Heart left ventricle (tissue), 16 donors: ENCODE results near the gene EYS. TPM values are rescaled to one million over a fixed set of nuclear protein-coding genes. Genes with fewer than 3 reads are reported as not detected.

Experiments used
- ATAC-seq, 4 donors: fragments of 200-7000 bp; cut with Tn5 transposase; one replicate each; pipeline ENCODE4 v1.9.1; 2020 to 2022; ENCODE audit warnings: moderate library complexity in 4 of 4, mild to moderate bottlenecking in 3 of 4, moderate number of reproducible peaks in 1 of 4
- DNase-seq, 5 donors: peaks; one replicate each; pipeline ENCODE4 v3.0.0-alpha.2; 2020
- H3K27ac ChIP-seq, 12 donors: fragments of 200-600 bp; sonication (generic) in 4 of 12; one replicate each; pipeline versions ENCODE4 v1.5.0 to v1.8.0; 2016 to 2022; ENCODE audit warnings: mild to moderate bottlenecking in 2 of 12
- H3K27me3 ChIP-seq, 9 donors: fragments of 200-600 bp; sonication (generic) in 2 of 9; one replicate each; pipeline versions ENCODE4 v1.5.1 to v1.8.0; 2016 to 2022; ENCODE audit warnings: mild to moderate bottlenecking in 3 of 9
- H3K36me3 ChIP-seq, 9 donors: fragments of 200-600 bp; sonication (generic) in 2 of 9; one replicate each; pipeline versions ENCODE4 v1.5.0 to v1.8.0; 2018 to 2022; ENCODE audit warnings: mild to moderate bottlenecking in 2 of 9
- H3K4me1 ChIP-seq, 12 donors: fragments of 200-600 bp; sonication (generic) in 4 of 12; one replicate each; pipeline versions ENCODE4 v1.5.0 to v1.8.0; 2016 to 2022; ENCODE audit warnings: mild to moderate bottlenecking in 3 of 12
- H3K4me3 ChIP-seq, 12 donors: fragments of 200-600 bp; sonication (generic) in 4 of 12; one replicate each; pipeline versions ENCODE4 v1.5.0 to v1.8.0; 2017 to 2022; ENCODE audit warnings: mild to moderate bottlenecking in 9 of 12, moderate library complexity in 4 of 12
- H3K9me3 ChIP-seq, 12 donors: fragments of 200-600 bp; sonication (generic) in 4 of 12; one replicate each; pipeline versions ENCODE4 v1.5.0 to v1.8.0; 2016 to 2022; ENCODE audit warnings: mild to moderate bottlenecking in 1 of 12
- CTCF ChIP-seq, 12 donors: fragments of 200-600 bp; sonication (generic) in 4 of 12; IDR thresholded peaks; one replicate each; pipeline versions ENCODE4 v1.5.0 to v1.8.0; 2018 to 2022; ENCODE audit warnings: antibody characterized with exemption in 12 of 12, mild to moderate bottlenecking in 5 of 12
- POLR2A ChIP-seq, 2 donors: fragments of 450-650 bp; IDR thresholded peaks; one replicate each; pipeline ENCODE4 v1.6.1; 2017; ENCODE audit warnings: antibody characterized with exemption in 2 of 2, mild to moderate bottlenecking in 2 of 2, moderate library complexity in 2 of 2
- WGBS, 4 donors: extraction: QIAGEN DNeasy Blood & Tissue Kit in 2 of 4; methylation state at CpG; one replicate each; pipeline versions ENCODE4 v1.1.5 to v1.1.7; 2013 to 2018; 5-methylcytosine and 5-hydroxymethylcytosine counted together
- intact Hi-C, 10 donors: fragments of 100-400 bp; cut with DNase I; formaldehyde crosslinking; loops; one replicate each; pipeline versions ENCODE4 v1.11.1 to v1.14.2; 2022
- polyA plus RNA-seq, 2 donors: library from polyadenylated mRNA; stranded (reverse); fragments of 200-250 nt; gene quantifications; one replicate each; pipeline ENCODE4 v1.2.3, GENCODE V29; 2013
- total RNA-seq, 9 donors: library from RNA; depleted of rRNA in 2 of 9; stranded (reverse); fragments of >200 nt in 2 of 9; fragmentation: NEBNext Ultra II Directional in 3 of 9; extraction: Animal tissue kit (Norgen Biotek cat#: 25700) in 3 of 9; gene quantifications; one replicate each; pipeline versions ENCODE4 v1.1.0 to v1.2.4, GENCODE V29; 2016 to 2023
- donor health status: ischemic (EF 13 %, LVEDD 7.1; RV severe dilation, severe dysfunction).
- donor health status: healthy with polysubstance abuse.
- donor health status: DM: no; HTN: yes; CAD: no.
- donor health status: DM: no; HTN: no; CAD: no.
- donor health status: ischemic (EF 25% LVEDD 6.9; RV normal size, moderate dysfunction).
- donor health status: ischemic (EF 25% LVEDD 5.7; RV mildly dilated, moderate dysfunction).
- donor health status: healthy.
- donor health status: DM: yes; HTN: yes; CAD: no.
- donor health status: ischemic (EF 35%, LVEDD 5.7; RV mildly dilated, moderate dysfunction).
- donor health status: nonischemic (EF 11% LVEDD 7.7; RV severe dilation, severe dysfunction).
- donor health status: DM: yes; HTN: yes; CAD: no.
- donor health status: PGD.
- donor health status: ischemic (EF 29% LVEDD 5.4; RV normal size, mild dysfunction).
- donor health status: nonischemic (EF 23%, LVEDD 6.1; RV moderate dilation, normal function).

Gene EYS
- total and polyA plus RNA-seq, 11 donors, result 0.07 to 0.27 (median 0.08) TPM; not detected in 8

DNA sequence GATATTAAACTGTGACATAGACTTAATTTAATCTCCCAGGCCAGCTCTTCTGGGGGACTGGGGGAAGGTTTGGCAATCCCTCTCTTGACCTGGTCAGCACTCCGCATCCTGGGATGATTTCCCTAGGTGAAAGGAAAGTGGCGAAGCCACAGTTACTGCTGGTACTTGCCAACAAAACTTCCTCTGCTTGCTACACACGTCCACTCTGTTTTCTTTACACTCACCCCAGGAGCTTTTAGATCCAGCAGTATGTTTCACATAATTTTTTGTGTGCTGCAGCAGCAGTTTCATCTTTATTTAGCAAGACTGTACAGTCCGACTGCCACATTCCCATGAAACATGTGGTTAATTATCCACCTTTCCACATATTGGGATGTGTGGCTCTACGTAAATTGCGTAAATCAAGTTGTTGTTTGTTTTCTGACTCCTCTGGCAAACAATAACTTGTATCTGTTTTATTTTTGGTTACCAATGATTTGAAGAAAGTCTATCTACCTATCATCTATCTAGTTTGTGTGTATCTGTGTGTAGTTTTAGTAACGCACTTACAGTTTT is 1787.4 kb downstream of the EYS start:
- TF ChIP-seq CTCF (IDR thresholded peaks at IDR 0.05) (no peak), POLR2A (IDR thresholded peaks at IDR 0.05) (no peak)
- H3K27me3 ChIP-seq, result no peaks in the 10 kb centered on the region
- no peak overlapping the region for H3K4me3 ChIP-seq
- H3K36me3 ChIP-seq, result no peaks in the 10 kb centered on the region
- DNase-seq (no peak), ATAC-seq (no peak)
- H3K9me3 ChIP-seq, result peaks cover 0 to 4% (median 0%) of the 10 kb centered on the region in 12 donors
- H3K27ac ChIP-seq, result no peak overlapping the region
- intact Hi-C loops, result loop anchor here in 4 of 10 donors (5.0 to 10.0 kb wide), 3 partner anchors 408 to 415 kb away; no protein-coding TSS in a partner anchor
- WGBS, 4 donors, result 61 to 80% (median 74%) methylated on average over 7 of the region's 7 CpGs
- no peaks in the 10 kb centered on the region for H3K4me1 ChIP-seq

GRCh38 chr6:63912887-63913286 is 1794.1 kb downstream of the EYS start:
- no peaks in the 10 kb centered on the region for H3K27me3 ChIP-seq
- no peak overlapping the region for H3K27ac ChIP-seq
- WGBS, 4 donors, result 30 to 38% (median 34%) methylated on average over 1 of the region's 1 CpG
- no peak overlapping the region for H3K4me3 ChIP-seq
- intact Hi-C loops, result no loop called here
- H3K36me3 ChIP-seq, result no peaks in the 10 kb centered on the region
- DNase-seq (no peak), ATAC-seq (peak in 1 of 4 donors; percentile 16)
- TF ChIP-seq CTCF (IDR thresholded peaks at IDR 0.05), result no peak
- no peak for TF ChIP-seq POLR2A (IDR thresholded peaks at IDR 0.05)
- H3K9me3 ChIP-seq, result peaks cover 0 to 4% (median 0%) of the 10 kb centered on the region in 12 donors
- peaks cover 0 to 3% (median 0%) of the 10 kb centered on the region in 12 donors for H3K4me1 ChIP-seq

DNA sequence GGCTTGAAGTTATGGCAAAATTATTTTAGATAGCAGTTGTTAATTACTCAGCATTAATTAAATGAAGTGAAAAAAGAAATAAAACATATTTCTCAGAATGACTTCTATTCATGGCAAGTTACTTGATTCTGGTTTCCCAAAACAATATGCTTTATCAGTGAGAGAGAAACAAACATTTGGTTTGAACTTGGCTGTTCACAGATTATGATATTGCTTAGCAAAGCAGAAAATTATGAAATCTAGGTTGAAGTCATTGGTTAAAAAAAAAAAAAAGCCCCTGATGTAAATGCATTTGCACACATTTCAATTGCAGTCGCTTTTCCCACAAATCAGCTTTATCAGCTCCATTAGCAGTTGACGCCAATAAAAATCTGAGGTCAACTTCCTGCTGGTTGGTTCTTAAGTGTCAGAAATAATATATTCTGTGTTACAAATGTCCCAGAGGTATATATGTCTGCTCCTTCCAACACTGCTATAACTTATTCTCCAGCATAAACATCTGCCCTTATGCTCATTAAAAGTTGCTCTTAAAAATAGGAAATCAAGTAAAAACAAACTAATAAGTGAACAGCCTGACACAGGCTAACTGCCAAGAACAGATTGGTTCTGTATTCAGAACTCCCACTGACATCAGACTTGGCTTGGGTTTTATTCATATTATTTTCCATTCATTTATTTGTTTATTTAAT is 1796.0 kb downstream of the EYS start:
- WGBS, 4 donors, result 38 to 65% (median 47%) methylated on average over 2 of the region's 2 CpGs
- intact Hi-C loops, result no loop called here
- Histone ChIP-seq H3K27ac (peak overlapping the region in 4 of 12 donors; percentile 4 to 36 (median 26)), H3K36me3 (no peaks in the 10 kb centered on the region), H3K27me3 (no peaks in the 10 kb centered on the region), H3K9me3 (peaks cover 0 to 4% (median 0%) of the 10 kb centered on the region in 12 donors), H3K4me3 (no peak overlapping the region), H3K4me1 (peaks cover 0 to 3% (median 0%) of the 10 kb centered on the region in 12 donors)
- TF ChIP-seq CTCF (IDR thresholded peaks at IDR 0.05) (no peak), POLR2A (IDR thresholded peaks at IDR 0.05) (no peak)
- DNase-seq (peak in 1 of 5 donors; percentile 15), ATAC-seq (peak in 3 of 4 donors; percentile 15 to 56 (median 26))

DNA sequence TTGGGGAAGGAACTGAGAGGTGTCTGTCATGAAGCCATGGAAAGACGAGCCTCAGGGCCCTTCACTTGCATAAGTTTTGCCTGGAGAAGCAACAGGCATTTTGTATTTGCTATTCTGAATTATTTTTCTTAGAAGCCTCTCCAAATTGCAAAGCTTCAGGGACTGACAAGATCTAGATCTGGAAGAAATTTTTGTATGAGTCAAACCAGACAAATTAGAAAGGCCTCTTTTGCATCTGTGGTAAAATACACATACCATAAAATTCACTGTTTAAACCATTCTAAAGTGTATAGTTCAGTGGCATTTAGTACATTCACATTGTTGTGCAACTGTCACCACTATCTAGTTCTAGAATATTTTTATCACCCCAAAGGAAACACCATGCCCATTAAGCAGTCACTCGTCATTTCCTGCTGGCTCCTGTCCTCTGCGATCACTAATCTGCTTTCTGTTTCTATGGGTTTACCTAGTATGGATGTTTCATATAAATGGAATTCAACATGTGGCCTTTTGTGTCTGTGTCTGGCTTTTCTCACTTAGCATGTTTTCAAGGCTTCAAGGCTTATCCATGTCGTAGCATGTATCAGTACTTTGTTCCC is 1802.3 kb downstream of the EYS start:
- TF ChIP-seq CTCF (IDR thresholded peaks at IDR 0.05), result no peak
- no peak for TF ChIP-seq POLR2A (IDR thresholded peaks at IDR 0.05)
- Histone ChIP-seq H3K36me3 (no peaks in the 10 kb centered on the region), H3K27me3 (no peaks in the 10 kb centered on the region), H3K4me1 (peaks cover 0 to 9% (median 0%) of the 10 kb centered on the region in 12 donors), H3K27ac (no peak overlapping the region), H3K4me3 (no peak overlapping the region), H3K9me3 (no peaks in the 10 kb centered on the region)
- intact Hi-C loops, result no loop called here
- no peak for DNase-seq
- WGBS, 4 donors, result 36 to 41% (median 38%) methylated on average over 4 of the region's 4 CpGs
- peak in 1 of 4 donors; percentile 42 for ATAC-seq
